Measurements from ENCODE around the gene TAF1C.
"Not testable (repeated sequence)": the region's sequence is repeated elsewhere in the genome, so short reads cannot be mapped to it uniquely, and the experiment has no call there.

DNA sequence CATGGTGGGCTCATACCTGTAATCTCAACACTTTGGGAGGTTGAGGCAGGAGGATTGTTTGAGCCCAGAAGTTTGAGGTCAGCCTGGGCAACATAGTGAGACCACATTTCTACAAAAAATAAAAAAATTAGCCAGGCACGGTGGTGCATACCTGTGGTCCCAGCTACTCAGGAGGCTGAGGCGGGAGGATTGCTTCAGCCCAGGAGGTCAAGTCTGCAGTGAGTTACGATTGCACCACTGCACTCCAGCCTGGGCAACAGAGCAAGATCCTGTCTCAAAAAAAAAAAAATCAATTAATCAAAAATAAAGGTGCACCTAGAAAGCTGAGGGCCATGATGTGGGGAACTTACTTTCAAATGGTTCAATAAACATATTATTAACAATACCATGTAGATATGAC, 29.3 kb upstream of the TAF1C start:
- TF ChIP-seq, protein P1, sequence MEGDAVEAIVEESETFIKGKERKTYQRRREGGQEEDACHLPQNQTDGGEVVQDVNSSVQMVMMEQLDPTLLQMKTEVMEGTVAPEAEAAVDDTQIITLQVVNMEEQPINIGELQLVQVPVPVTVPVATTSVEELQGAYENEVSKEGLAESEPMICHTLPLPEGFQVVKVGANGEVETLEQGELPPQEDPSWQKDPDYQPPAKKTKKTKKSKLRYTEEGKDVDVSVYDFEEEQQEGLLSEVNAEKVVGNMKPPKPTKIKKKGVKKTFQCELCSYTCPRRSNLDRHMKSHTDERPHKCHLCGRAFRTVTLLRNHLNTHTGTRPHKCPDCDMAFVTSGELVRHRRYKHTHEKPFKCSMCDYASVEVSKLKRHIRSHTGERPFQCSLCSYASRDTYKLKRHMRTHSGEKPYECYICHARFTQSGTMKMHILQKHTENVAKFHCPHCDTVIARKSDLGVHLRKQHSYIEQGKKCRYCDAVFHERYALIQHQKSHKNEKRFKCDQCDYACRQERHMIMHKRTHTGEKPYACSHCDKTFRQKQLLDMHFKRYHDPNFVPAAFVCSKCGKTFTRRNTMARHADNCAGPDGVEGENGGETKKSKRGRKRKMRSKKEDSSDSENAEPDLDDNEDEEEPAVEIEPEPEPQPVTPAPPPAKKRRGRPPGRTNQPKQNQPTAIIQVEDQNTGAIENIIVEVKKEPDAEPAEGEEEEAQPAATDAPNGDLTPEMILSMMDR (conservative IDR thresholded peaks at IDR 0.05; ENCODE audit: low read depth in 2 of 2), result not testable (repeated sequence)
- TF ChIP-seq, protein P2, sequence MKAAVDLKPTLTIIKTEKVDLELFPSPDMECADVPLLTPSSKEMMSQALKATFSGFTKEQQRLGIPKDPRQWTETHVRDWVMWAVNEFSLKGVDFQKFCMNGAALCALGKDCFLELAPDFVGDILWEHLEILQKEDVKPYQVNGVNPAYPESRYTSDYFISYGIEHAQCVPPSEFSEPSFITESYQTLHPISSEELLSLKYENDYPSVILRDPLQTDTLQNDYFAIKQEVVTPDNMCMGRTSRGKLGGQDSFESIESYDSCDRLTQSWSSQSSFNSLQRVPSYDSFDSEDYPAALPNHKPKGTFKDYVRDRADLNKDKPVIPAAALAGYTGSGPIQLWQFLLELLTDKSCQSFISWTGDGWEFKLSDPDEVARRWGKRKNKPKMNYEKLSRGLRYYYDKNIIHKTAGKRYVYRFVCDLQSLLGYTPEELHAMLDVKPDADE (IDR thresholded peaks at IDR 0.05), result not testable (repeated sequence)
- not testable (repeated sequence) for TF ChIP-seq EZH2 (IDR thresholded peaks at IDR 0.05; ENCODE audit: low read depth, unreplicated experiment); EZH2phosphoT487 (IDR thresholded peaks at IDR 0.05; ENCODE audit: unreplicated experiment); CREB1 (CRISPR knock-in tag; IDR thresholded peaks at IDR 0.05; ENCODE audit: low read depth); NANOG (IDR thresholded peaks at IDR 0.05; ENCODE audit: borderline replicate concordance); POLR2AphosphoS5 (IDR thresholded peaks at IDR 0.05; ENCODE audit: low read depth); ZNF331 (CRISPR knock-in tag; IDR thresholded peaks at IDR 0.05; ENCODE audit: low read depth); ZNF114 (CRISPR knock-in tag; IDR thresholded peaks at IDR 0.05)
- TF ChIP-seq, protein P3, sequence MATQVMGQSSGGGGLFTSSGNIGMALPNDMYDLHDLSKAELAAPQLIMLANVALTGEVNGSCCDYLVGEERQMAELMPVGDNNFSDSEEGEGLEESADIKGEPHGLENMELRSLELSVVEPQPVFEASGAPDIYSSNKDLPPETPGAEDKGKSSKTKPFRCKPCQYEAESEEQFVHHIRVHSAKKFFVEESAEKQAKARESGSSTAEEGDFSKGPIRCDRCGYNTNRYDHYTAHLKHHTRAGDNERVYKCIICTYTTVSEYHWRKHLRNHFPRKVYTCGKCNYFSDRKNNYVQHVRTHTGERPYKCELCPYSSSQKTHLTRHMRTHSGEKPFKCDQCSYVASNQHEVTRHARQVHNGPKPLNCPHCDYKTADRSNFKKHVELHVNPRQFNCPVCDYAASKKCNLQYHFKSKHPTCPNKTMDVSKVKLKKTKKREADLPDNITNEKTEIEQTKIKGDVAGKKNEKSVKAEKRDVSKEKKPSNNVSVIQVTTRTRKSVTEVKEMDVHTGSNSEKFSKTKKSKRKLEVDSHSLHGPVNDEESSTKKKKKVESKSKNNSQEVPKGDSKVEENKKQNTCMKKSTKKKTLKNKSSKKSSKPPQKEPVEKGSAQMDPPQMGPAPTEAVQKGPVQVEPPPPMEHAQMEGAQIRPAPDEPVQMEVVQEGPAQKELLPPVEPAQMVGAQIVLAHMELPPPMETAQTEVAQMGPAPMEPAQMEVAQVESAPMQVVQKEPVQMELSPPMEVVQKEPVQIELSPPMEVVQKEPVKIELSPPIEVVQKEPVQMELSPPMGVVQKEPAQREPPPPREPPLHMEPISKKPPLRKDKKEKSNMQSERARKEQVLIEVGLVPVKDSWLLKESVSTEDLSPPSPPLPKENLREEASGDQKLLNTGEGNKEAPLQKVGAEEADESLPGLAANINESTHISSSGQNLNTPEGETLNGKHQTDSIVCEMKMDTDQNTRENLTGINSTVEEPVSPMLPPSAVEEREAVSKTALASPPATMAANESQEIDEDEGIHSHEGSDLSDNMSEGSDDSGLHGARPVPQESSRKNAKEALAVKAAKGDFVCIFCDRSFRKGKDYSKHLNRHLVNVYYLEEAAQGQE (IDR thresholded peaks at IDR 0.05; ENCODE audit: unreplicated experiment), result not testable (repeated sequence)

Measured in GM23338 (cell line).